Myocyte (in vitro differentiated cells): ENCODE measurements around the gene SNX33. TPM values are rescaled to one million over a fixed set of nuclear protein-coding genes. Genes with fewer than 3 reads are reported as not detected.
"Not testable (repeated sequence)": the region's sequence is repeated elsewhere in the genome, so short reads cannot be mapped to it uniquely, and the experiment has no call there.

Source experiments
- DNase-seq: peaks from one replicate; pipeline ENCODE4 v3.0.0-alpha.2; 2012; ENCODE audit warnings: low read depth
- total RNA-seq: library from RNA; depleted of rRNA; stranded (reverse); fragments of >200 nt; gene quantifications from 2 replicates; pipeline ENCODE4 v1.2.3, GENCODE V29; 2014

Gene SNX33
- total RNA-seq, 1 donor from 2014 or later: 19.5 TPM

GRCh38 chr15:75680007-75680789 is 32.5 kb downstream of the SNX33 start:
- DNase-seq: no peak

DNA sequence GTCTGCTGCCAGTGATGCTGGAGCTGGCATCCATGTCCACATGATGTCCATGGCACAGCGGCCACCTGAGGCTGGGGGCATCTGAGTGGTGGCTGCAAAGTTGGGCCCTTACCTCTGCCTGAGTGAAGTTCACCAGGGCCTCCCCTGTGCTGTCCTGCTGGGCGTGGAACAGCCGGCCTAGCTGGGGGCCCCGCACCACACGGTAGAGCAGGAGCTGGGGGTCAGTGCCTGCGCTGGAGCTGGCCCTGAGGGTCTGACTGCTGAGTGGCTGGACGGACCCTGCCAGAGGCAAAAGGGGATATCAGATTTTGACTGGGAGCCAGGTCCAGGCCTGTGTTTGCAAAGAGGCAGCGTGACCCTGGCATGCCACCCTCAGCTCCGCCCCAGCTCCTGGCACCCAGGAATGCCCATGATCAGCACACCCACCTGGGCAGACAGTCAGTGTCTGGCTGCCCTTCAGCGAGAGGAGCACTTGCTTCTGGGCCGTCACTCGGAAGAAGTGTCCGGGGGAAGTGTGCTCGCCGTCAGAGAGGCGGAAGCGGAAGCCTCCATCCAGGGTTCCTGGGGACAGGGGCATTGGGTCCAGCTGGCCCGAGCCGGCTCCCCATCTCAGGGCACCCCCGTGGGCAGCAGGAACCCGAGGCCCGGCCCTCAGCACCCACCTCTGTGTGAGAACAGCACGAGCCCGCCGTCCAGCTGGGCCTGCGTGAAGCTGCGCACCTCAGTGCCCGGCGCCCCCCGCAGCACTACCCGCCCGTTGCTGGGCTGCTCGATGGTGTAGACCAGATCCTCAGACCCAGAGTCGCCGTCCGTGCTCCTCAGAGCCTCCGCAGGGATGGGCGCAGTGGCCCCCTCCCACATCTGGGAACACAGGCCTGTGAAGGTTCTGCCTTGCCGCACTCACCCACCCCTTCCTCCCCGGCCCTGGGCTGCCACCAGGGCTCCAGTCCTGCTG is 34.7 kb downstream of the SNX33 start:
- no peak for DNase-seq

DNA sequence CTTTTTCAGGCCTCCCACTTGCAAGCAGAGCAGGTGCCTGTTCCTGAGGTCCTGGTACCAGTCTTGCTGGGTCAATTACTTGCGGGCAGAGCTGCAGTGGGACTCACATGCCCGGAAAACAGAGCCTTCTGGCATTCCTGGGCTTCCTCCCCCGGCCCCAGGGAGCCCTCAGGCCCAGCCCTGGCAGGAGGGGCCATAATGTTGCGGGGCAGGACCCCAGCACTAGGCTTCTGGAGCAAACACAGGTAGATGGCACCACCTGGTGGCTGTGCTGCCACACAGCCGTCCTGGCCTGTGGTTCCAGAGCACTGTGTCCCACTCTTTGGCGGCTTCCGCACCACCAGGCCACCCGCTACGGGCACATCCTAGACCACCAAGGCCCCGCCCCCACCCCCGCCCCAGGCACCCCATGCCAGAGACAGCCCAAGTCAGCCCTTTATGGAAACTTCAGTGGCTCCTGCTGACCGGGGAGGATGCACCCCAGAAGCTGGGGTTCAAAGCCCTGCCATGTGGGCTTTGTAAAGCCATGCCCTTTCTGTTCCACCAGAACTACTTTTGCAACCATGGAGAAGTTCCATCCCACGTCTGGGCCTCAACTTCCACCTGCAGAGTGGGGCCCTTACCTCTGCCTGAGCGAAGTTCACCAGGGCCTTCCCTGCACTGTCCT is 36.1 kb downstream of the SNX33 start:
- DNase-seq: peak; percentile 59

DNA sequence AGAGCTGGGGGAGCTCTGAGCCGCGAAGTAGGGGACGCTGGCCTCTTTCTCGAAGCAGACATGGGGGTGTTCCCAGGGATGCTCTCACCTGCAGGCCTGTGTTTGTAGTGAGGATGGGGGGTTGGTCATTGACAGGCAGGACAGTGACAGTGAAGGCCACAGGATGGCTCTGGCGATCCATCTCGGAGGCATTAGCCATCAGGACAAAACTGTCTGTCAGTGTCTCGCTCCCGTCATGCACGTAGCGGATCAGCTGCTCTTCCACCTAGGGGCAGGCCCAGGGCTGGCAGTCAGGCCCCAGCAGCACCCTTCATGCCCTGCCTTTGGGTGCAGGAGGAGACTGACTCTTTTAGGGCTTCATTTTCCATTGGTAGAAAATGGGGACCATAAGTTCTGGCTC is 36.9 kb downstream of the SNX33 start:
- DNase-seq: no peak

DNA sequence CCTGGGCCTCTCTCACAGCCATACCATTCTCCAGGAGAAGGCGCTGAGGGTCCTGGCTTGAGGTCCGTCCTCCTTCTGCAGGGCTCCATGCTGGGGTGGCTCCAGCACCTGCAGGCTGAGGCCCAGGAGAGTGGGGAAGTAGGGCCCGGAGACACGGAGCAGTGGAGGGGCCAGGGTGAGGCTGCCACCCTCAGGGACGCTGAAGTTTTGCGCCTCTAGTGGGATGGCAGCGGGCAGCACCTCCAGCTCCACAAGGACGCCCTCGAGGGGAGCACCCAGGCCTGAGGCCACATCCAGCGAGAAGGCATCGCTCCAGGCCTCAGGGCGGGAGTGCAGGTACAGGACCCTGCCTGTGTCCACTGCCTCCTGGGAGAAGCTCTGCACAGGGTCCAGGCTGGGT is 37.5 kb downstream of the SNX33 start:
- DNase-seq: no peak

GRCh38 chr15:75686212-75686642 is 38.5 kb downstream of the SNX33 start:
- DNase-seq: peak; percentile 68

DNA sequence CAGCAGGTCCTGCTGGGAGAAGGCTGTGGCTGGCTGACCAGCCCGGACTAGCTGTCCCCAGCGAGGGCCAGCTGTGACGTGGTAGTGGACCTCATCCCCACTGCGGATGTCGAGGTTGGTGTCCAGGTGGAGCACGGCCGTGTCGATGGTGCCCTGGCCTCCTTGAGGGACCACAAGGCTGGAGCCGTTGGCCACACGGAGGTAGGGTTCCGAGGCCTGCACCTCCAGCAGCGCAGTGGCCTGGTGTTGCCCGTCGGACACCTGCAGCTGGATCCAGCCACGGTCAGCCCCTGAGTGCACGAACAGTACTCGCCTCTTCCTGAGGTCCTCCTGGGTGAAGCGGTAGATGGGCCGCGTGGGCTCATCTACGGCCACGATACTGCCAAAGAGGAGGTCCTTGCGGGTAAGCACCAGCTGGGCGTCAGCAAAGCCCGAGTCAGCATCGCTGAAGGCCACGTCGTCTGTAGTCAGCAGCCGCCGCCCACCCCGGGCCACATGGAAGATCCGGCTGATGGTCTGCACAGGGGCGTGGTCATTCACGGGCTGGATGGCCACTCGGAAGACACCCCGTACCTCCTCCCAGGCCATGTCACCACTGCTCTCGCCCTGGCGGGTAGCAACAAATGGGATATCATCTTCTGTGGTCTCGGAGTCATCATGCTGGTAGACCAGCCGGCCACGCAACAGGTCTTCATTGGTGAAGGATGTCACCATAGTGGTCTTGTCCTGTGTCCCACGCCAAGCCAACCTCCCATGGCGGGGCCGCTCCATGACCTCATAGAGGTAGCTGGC is 40.0 kb downstream of the SNX33 start:
- no peak for DNase-seq

DNA sequence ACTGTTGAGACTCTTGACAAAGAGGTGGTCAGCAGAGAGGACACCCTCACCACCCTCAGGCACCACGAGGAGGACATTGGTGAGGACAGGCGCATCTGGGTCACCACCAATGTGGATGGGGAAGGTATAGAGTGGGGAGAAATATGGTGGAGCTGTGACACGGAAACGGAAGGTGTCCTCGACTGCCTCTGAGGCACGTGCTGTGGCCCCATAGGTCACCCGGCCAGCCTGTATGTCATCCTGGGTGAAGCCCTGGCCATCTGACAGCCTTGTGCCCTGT is 40.5 kb downstream of the SNX33 start:
- no peak for DNase-seq

- DNase-seq: no peak
Observed at GRCh38 chr15:75688831-75689230, 41.1 kb downstream of the SNX33 start.

DNA sequence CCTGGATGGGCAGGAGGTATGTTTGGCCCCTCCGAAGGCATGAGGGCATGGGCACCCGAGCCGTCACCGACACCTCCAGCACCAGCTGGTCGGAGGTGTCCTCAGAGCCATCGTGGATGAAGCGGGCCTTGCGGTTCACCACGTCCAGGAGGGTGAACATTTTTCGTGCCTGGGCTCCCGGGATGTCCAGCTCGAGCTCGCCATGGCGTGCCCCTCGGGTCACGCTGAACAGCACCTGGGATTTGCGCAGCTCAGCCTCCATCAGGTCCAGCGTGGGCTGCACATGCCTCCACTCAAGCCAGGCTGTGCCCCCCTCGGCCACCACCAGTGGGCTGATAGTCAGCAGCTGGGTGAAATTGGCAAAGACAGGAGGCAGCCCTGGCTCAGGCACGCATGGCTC is 41.7 kb downstream of the SNX33 start:
- DNase-seq: not testable (repeated sequence)

GRCh38 chr15:75692311-75692710 is 44.6 kb downstream of the SNX33 start:
- DNase-seq: not testable (repeated sequence)

DNA sequence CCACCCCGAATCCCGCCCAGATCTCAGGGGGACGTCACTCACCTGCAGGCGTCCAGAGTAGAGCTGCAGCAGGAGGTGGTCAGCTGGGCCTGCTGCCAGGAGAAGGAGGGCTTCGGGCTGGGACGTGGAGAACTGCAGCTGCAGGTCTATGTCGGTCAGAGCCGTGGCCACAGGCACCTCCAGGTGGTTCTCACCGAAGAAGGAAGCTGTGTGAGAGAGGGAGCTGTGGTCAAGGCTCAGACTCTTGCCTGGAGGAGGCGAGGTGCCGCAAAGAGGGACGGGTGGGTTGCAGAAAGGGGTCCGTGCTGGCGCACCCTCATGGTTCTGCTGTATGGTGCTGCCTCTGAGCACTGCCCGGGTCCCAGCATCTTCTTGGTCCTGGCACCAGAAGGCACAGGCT is 45.3 kb downstream of the SNX33 start:
- DNase-seq: not testable (repeated sequence)

GRCh38 chr15:75693501-75694240 is 46.0 kb downstream of the SNX33 start:
- DNase-seq: peak; percentile 95

DNA sequence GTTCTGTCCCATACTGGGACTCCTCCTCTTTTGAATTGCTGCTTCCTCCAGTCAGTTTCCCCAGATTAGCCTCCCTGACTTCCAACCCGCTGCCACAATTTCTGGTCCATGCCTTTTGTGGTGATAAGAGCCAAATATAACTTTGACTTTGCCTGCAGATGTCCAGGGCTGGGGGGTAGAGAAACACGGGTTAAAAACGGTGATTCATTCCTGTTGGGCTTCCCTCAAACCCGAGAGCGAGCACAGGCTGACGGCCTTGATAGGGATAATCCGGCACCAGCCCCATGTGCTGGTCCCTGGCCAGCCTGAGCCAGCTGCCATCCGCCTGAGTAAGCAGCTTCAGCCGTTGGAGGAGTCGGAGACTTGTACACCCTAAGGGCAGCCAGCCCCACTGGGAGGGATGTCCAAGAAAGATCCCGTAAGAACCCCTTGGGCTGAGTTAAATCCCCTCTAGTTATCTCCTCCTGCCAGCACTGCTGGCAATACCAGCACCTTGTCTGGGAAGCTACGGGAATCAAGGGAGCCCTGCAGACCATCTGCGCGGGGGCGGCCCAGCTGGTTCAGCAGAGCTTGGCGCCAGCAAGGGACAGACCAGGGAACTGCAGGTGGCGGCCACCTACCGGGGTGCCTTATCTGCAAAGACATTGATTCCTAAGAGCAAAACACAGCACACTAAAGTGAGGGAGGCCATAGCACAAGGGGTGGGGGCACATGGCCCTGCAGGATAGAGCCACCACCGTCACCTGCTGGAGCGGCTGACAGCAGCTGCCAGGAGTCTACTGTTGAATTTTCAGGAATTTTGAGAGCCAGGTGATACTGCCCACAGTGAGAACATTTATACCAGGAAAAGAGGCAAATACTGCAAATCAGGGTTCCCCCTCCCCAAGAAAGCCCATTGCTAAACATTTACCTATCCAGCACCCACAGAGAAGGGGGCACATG is 46.8 kb downstream of the SNX33 start:
- DNase-seq: peak; percentile 99

DNA sequence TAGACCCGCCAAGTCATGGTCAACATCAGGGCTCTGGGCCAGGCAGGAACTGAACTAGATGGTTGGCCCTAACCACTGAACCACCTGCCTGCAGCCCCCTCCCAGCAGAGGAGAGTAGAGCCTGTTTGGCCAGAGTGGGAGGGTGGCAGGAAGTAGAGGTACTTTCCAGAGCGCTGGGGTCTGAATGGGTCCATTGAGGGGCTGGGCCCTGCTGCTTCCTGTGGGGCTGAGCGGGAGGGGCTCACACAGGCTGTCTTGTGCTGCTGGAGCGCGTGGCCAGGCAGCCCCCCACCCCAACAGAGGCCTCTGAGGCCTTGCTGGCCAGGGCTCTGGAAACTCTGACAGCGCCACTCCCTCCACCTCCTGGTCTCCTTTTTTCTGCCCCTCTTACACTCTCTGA is 47.5 kb downstream of the SNX33 start:
- DNase-seq: no peak

- DNase-seq: no peak
Observed at GRCh38 chr15:75695634-75696310, 48.1 kb downstream of the SNX33 start.

DNA sequence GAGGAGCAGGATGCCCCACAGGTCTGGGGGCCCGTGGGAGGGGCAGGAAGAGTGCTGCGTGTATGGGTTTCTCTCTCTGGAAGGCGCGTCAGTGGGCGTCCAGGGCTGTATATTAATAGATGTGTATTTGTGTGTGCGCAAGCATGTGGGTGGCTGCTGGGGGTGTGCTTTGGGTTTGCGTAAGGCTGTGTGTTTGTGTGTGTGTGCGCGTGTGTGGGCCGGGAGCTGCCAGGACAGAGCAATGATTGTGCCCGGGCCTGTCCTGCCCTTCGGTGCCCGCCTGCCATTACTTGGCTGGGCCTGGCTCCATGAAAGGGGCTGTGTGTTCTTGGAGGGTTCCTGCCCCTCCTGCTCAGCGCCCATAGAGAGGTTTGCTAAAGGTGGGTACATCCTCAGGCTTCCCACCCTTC is 48.6 kb downstream of the SNX33 start:
- DNase-seq: no peak

GRCh38 chr15:75696854-75697259 is 49.1 kb downstream of the SNX33 start:
- no peak for DNase-seq

- DNase-seq: no peak
Observed at GRCh38 chr15:75697523-75697922, 49.8 kb downstream of the SNX33 start.
